SK-N-SH (cell line): ENCODE data around the gene RCOR3. TPM values are rescaled to one million over a fixed set of nuclear protein-coding genes. Genes with fewer than 3 reads are reported as not detected.
A peak's percentile ranks its signal among the peaks of the same experiment; 100 is the strongest.
"Not testable (repeated sequence)": the region's sequence is repeated elsewhere in the genome, so short reads cannot be mapped to it uniquely, and the experiment has no call there.

Experiments used
- CTCF ChIA-PET: fragments of 300-600, 350-600 bp; formaldehyde crosslinking; extraction: SDS; loops from one replicate; lab custom pipeline; 2021; lab: Yijun Ruan, JAX
- POLR2A ChIA-PET: fragments of 350-600 bp; sonication (Branson Sonifier 250); formaldehyde crosslinking; extraction: SDS; loops from one replicate; lab custom pipeline; 2020; ENCODE audit warnings: antibody characterized with exemption, inconsistent platforms; lab: Yijun Ruan, JAX
- DNase-seq: peaks from one replicate; pipeline ENCODE4 v3.0.0; 2012
- H2AFZ ChIP-seq: fragments of 200-600 bp; sonication (generic); 2 replicates; pipeline ENCODE4 v1.8.1; 2016; ENCODE audit warnings: antibody characterized with exemption, mild to moderate bottlenecking, low read depth
- H3F3A ChIP-seq: fragments of 200-600 bp; sonication (generic); replicated peaks from 2 replicates; pipeline ENCODE3; 2016; ENCODE audit warnings: antibody characterized with exemption, mild to moderate bottlenecking; ENCODE audit not compliant: insufficient read depth
- H3K27ac ChIP-seq, 2 experiments: fragments of 200-500 bp in 1 of 2; fragments of 200-600 bp in 1 of 2; sonication (Bioruptor generic) in 1 of 2; sonication (generic), shearing (Covaris generic) in 1 of 2; 2 replicates each; pipeline versions ENCODE4 v1.5.1 to v1.6.1; 2014 to 2016; ENCODE audit warnings: low read depth in 2 of 2, inconsistent platforms in 1 of 2, low read length in 1 of 2, mild to moderate bottlenecking in 1 of 2, mixed read lengths in 1 of 2
- H3K27me3 ChIP-seq: fragments of 200-600 bp; sonication (generic), shearing (Covaris generic); 2 replicates; pipeline ENCODE4 v1.6.1; 2016; ENCODE audit warnings: mixed run types; ENCODE audit not compliant: insufficient read depth
- H3K36me3 ChIP-seq, 2 experiments: fragments of 200-500 bp in 1 of 2; fragments of 200-600 bp in 1 of 2; sonication (Bioruptor generic) in 1 of 2; sonication (generic) in 1 of 2; replicated peaks in 1 of 2; 2 replicates each; pipeline versions ENCODE3 to v1.5.1; 2014 to 2016; ENCODE audit warnings: low read length in 1 of 2, mild to moderate bottlenecking in 1 of 2; ENCODE audit not compliant: insufficient read depth in 2 of 2, control insufficient read depth in 1 of 2
- H3K4me1 ChIP-seq, 2 experiments: fragments of 200-500 bp in 1 of 2; fragments of 200-600 bp in 1 of 2; sonication (Bioruptor generic) in 1 of 2; sonication (generic), shearing (Covaris generic) in 1 of 2; 2 replicates each; pipeline versions ENCODE4 v1.5.1 to v1.6.1; 2014 to 2016; ENCODE audit warnings: low read depth in 1 of 2, low read length in 1 of 2, mixed run types in 1 of 2; ENCODE audit not compliant: insufficient read depth in 2 of 2, control insufficient read depth in 1 of 2
- H3K4me2 ChIP-seq: fragments of 200-600 bp; sonication (generic), shearing (Covaris generic); 2 replicates; pipeline ENCODE4 v1.6.1; 2017; ENCODE audit warnings: mixed run types
- H3K4me3 ChIP-seq, 2 experiments: fragments of 200-500 bp in 1 of 2; fragments of 200-600 bp in 1 of 2; sonication (Bioruptor generic) in 1 of 2; sonication (generic), shearing (Covaris generic) in 1 of 2; 2 replicates each; pipeline versions ENCODE4 v1.5.1 to v1.8.1; 2014 to 2016; ENCODE audit warnings: low read depth in 2 of 2, inconsistent platforms in 1 of 2, low read length in 1 of 2, mild to moderate bottlenecking in 1 of 2, mixed read lengths in 1 of 2, moderate library complexity in 1 of 2
- H3K79me2 ChIP-seq: fragments of 200-600 bp; sonication (generic); 2 replicates; pipeline ENCODE4 v1.8.1; 2017; ENCODE audit warnings: mild to moderate bottlenecking; ENCODE audit not compliant: insufficient read depth
- H3K9ac ChIP-seq: fragments of 200-600 bp; sonication (generic); 2 replicates; pipeline ENCODE4 v1.6.1; 2017; ENCODE audit warnings: mixed run types
- H3K9me2 ChIP-seq: fragments of 200-600 bp; sonication (generic); 2 replicates; pipeline ENCODE4 v1.6.1; 2017; ENCODE audit warnings: mixed run types
- H3K9me3 ChIP-seq: fragments of 200-600 bp; sonication (generic); 2 replicates; pipeline ENCODE4 v1.6.1; 2017; ENCODE audit warnings: mixed run types, mild to moderate bottlenecking, moderate library complexity
- H4K20me1 ChIP-seq: fragments of 200-600 bp; sonication (generic); 2 replicates; pipeline ENCODE4 v1.6.1; 2017; ENCODE audit warnings: mild to moderate bottlenecking, mixed run types; ENCODE audit not compliant: insufficient read depth
- EP300 ChIP-seq, 2 experiments: IDR thresholded peaks; 2 replicates each; pipeline versions ENCODE4 v1.4.0 to v1.6.1; 2012; ENCODE audit warnings: borderline replicate concordance in 1 of 2, low read depth in 1 of 2, low read length in 1 of 2
- FOXM1 ChIP-seq: IDR thresholded peaks from 2 replicates; pipeline ENCODE4 v1.4.0; 2012; ENCODE audit warnings: low read depth, mild to moderate bottlenecking
- GATA2 ChIP-seq: sonication (generic); formaldehyde crosslinking; IDR thresholded peaks from 2 replicates; pipeline ENCODE4 v1.5.0; 2020; ENCODE audit warnings: mild to moderate bottlenecking, missing genetic modification reagents
- MEF2A ChIP-seq: IDR thresholded peaks from 2 replicates; pipeline ENCODE4 v1.4.0; 2012; ENCODE audit warnings: low read depth, borderline replicate concordance
- NFIC ChIP-seq: IDR thresholded peaks from 2 replicates; pipeline ENCODE4 v1.4.0; 2012; ENCODE audit warnings: borderline replicate concordance
- TEAD4 ChIP-seq: IDR thresholded peaks from 2 replicates; pipeline ENCODE4 v1.4.0; 2012; ENCODE audit warnings: mild to moderate bottlenecking, borderline replicate concordance; ENCODE audit not compliant: insufficient read depth
- YY1 ChIP-seq: IDR thresholded peaks from 2 replicates; pipeline ENCODE4 v1.4.0; 2012; ENCODE audit warnings: low read depth, mild to moderate bottlenecking
- WGBS: methylation state at CpG from one replicate; pipeline ENCODE4 v1.1.6; 2017; ENCODE audit warnings: low lambda C conversion rate; 5-methylcytosine and 5-hydroxymethylcytosine counted together
- polyA plus RNA-seq, 3 experiments: library from polyadenylated mRNA; depleted of rRNA; stranded (reverse); fragments of >200 nt; gene quantifications; 2 replicates each; pipeline ENCODE4 v1.2.3, GENCODE V29; 2012
- TF ChIP-seq, protein P1 (sequence below): IDR thresholded peaks from 2 replicates; pipeline ENCODE4; 2012

The RCOR3 gene
- polyA plus RNA-seq, 1 of the 3 experiments (the other 2 are of a cell fraction): 18.7 TPM

DNA sequence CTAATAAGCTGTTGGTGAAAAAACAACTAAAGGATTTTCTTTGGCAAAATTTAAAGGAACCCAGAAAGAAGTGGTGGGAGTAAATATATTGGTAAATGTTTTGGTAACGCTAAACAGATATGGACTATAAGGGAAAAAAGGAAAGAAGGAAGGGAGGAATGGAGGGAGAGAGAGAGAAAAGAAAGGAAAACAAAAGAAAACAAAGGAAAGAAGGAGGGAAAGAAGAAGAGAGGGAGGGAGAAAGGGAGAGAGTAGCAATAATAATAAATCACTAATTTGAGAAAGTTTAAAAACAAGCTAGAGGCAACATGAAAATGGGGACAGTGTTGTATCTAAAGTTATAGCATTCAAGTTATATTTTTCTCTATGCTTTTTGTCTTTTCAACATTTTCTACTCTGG, 43.6 kb upstream of the RCOR3 start:
- DNase-seq: no peak
- Histone ChIP-seq H4K20me1 (no peaks in the 10 kb centered on the region), H3K4me3 (no peak overlapping the region), H3K9me3 (no peaks in the 10 kb centered on the region), H3K27ac (no peak overlapping the region), H3K27me3 (no peaks in the 10 kb centered on the region), H3K36me3 (no peaks in the 10 kb centered on the region), H3F3A (no peaks in the 10 kb centered on the region), H3K4me2 (no peak overlapping the region), H3K9me2 (no peaks in the 10 kb centered on the region), H3K4me1 (no peaks in the 10 kb centered on the region)
- WGBS: 75% methylated on average over 1 of the region's 1 CpG
- CTCF ChIA-PET: interaction anchor here (0.6 to 0.7 kb wide), 2 partner anchors 23 to 762 kb away, joined by 3 read pairs; no protein-coding TSS in a partner anchor
- no peak for TF ChIP-seq FOXM1
- no peak for TF ChIP-seq GATA2 (CRISPR knock-in tag)
- TF ChIP-seq MEF2A: no peak
- TF ChIP-seq TEAD4: no peak
- no peak for TF ChIP-seq YY1
- TF ChIP-seq, all 33 proteins: peak for 0
- POLR2A ChIA-PET: no interaction called here
- no peak overlapping the region for H3K9ac ChIP-seq
- H3K79me2 ChIP-seq: no peaks in the 10 kb centered on the region
- H2AFZ ChIP-seq: 0 out of 2 replicates have a peak overlapping the region, but pooled peaks have one; percentile 43

DNA sequence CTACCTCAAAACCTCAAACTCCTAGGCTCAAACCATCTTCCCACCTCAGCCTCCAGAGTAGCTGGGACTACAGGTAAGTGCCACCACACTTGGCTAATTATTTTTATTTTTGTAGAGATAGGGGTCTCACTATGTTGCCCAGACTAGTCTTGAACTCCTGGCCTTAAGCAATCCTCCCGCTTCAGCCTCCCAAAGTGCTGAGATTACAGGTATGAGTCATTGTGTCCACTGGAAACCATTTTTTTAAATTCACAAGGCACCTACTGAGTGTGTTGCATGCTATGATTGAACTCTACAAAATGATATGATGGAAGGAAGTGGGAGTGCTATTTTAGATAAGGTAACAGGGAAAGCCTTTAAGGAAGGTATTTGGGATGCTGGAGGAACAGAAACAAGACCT, 41.8 kb upstream of the RCOR3 start:
- Histone ChIP-seq H3K79me2 (no peaks in the 10 kb centered on the region), H4K20me1 (no peaks in the 10 kb centered on the region), H3K9me2 (no peaks in the 10 kb centered on the region), H3K4me2 (no peak overlapping the region), H3K36me3 (no peaks in the 10 kb centered on the region), H3K9ac (no peak overlapping the region), H3K27me3 (no peaks in the 10 kb centered on the region), H2AFZ (no peak overlapping the region), H3K9me3 (no peaks in the 10 kb centered on the region), H3F3A (no peaks in the 10 kb centered on the region), H3K4me3 (no peak overlapping the region), H3K4me1 (no peaks in the 10 kb centered on the region), H3K27ac (no peak overlapping the region)
- POLR2A ChIA-PET: no interaction called here
- no peak for TF ChIP-seq NFIC
- TF ChIP-seq, protein P1, sequence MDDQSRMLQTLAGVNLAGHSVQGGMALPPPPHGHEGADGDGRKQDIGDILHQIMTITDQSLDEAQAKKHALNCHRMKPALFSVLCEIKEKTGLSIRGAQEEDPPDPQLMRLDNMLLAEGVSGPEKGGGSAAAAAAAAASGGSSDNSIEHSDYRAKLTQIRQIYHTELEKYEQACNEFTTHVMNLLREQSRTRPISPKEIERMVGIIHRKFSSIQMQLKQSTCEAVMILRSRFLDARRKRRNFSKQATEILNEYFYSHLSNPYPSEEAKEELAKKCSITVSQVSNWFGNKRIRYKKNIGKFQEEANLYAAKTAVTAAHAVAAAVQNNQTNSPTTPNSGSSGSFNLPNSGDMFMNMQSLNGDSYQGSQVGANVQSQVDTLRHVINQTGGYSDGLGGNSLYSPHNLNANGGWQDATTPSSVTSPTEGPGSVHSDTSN: no peak
- no peak for TF ChIP-seq EP300 (IDR thresholded peaks at IDR 0.05; ENCODE audit: borderline replicate concordance in 1 of 2, low read depth in 1 of 2, low read length in 1 of 2)
- 83% methylated on average over 1 of the region's 1 CpG for WGBS
- no peak for DNase-seq
- CTCF ChIA-PET: no interaction called here

DNA sequence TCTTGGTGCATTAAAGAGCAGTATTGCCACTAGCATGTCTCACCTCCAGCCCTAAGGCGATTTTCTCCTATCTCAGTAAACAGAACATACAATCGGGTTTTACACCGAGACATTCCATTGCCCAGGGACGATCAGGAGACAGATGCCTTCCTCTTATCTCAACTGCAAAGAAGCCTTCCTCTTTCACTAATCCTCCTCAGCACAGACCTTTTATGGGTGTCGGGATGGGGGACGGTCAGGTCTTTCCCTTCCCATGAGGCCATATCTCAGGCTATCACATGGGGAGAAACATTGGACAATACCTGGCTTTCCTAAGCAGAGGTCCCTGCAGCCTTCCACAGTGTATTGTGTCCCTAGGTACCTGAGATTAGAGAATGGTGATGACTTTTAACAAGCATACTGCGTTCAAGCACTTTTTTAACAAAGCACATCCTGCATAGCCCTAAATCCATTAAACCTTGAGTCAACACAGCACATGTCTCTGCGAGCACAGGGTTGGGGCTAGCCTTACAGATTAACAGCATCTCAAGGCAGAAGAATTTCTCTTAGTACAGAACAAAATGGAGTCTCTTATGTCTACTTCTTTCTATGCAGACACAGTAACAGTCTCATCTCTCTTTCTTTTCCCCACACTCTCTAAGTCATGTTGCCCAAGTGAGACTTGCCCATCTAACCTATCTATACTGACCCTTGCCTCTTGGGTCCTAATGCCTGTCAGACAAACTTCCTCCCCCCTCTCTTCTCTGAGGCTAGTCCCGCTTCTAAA, 36.5 kb upstream of the RCOR3 start:
- H3K9ac ChIP-seq, H2AFZ ChIP-seq, H3K9me3 ChIP-seq, H3F3A ChIP-seq, H4K20me1 ChIP-seq, H3K27me3 ChIP-seq, DNase-seq, H3K27ac ChIP-seq, H3K4me2 ChIP-seq, H3K4me3 ChIP-seq, POLR2A ChIA-PET, H3K9me2 ChIP-seq, H3K4me1 ChIP-seq, CTCF ChIA-PET, H3K36me3 ChIP-seq, H3K79me2 ChIP-seq: not testable (repeated sequence)
- 39% methylated on average over 9 of the region's 9 CpGs for WGBS

DNA sequence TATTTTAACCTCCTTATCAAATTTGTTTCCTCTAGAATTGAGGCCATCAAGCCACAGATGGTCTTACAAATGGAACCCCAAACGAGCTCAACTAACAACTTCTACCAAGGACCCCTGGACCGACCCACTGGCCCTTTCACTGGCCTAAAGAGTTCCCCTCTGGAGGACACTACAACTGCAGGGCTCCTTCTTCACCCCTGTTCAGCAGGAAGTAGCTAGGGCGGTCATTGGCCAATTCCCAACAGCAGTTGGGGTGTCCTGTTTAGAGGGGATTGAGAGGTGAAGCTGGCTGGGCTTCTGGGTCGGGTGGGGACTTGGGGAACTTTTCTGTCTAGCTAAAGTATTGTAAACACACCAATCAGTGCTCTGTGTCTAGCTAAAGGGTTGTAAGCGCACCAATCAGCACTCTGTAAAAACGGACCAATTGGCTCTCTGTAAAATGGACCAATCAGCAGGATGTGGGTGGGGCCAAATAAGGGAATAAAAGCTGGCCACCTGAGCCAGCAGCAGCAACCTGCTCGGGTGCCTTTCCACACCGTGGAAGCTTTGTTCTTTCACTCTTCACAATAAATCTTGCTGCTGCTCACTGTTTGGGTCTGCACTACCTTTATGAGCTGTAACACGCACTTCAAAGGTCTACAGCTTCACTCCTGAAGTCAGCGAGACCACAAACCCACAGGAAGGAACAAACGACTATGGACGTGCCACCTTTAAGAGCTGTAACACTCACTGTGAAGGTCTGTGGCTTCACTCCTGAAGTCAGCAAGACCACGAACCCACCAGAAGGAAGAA, 30.4 kb upstream of the RCOR3 start:
- POLR2A ChIA-PET, H3K36me3 ChIP-seq, H3K4me3 ChIP-seq, H3K4me1 ChIP-seq, H3F3A ChIP-seq, DNase-seq, CTCF ChIA-PET, H2AFZ ChIP-seq, H3K27ac ChIP-seq, H3K9me3 ChIP-seq, H4K20me1 ChIP-seq, H3K9me2 ChIP-seq, H3K79me2 ChIP-seq, H3K4me2 ChIP-seq, H3K9ac ChIP-seq, H3K27me3 ChIP-seq: not testable (repeated sequence)
- 55% methylated on average over 12 of the region's 13 CpGs for WGBS
